GM23248 (cell line): ENCODE data around the gene HAO2. TPM values are rescaled to one million over a fixed set of nuclear protein-coding genes. Genes with fewer than 3 reads are reported as not detected.

Source experiments
- DNase-seq: peaks from one replicate; pipeline ENCODE4 v3.0.0-alpha.2; 2015
- H2AFZ ChIP-seq: fragments of 200-600 bp; sonication (generic); 2 replicates; pipeline ENCODE4 v1.6.1; 2016; ENCODE audit warnings: antibody characterized with exemption
- H3F3A ChIP-seq: fragments of 200-600 bp; sonication (generic); 2 replicates; pipeline ENCODE4 v1.6.1; 2016; ENCODE audit warnings: mild to moderate bottlenecking, antibody characterized with exemption, mixed run types; ENCODE audit not compliant: insufficient read depth
- H3K27ac ChIP-seq: fragments of 200-600 bp; sonication (generic); 2 replicates; pipeline ENCODE4 v1.5.1; 2016; ENCODE audit warnings: mild to moderate bottlenecking
- H3K27me3 ChIP-seq: fragments of 200-600 bp; sonication (generic); replicated peaks from 2 replicates; pipeline ENCODE4 v1.6.1; 2016; ENCODE audit warnings: mild to moderate bottlenecking; ENCODE audit not compliant: insufficient read depth
- H3K36me3 ChIP-seq: fragments of 200-600 bp; sonication (generic); 2 replicates; pipeline ENCODE4 v1.6.1; 2016; ENCODE audit warnings: low read depth, mild to moderate bottlenecking
- H3K4me1 ChIP-seq: fragments of 200-600 bp; sonication (generic); 2 replicates; pipeline ENCODE4 v1.6.1; 2016; ENCODE audit warnings: mild to moderate bottlenecking; ENCODE audit not compliant: insufficient read depth
- H3K4me2 ChIP-seq: fragments of 200-600 bp; sonication (generic); one replicate; pipeline ENCODE4 v1.6.1; 2016; ENCODE audit warnings: mild to moderate bottlenecking; ENCODE audit not compliant: unreplicated experiment
- H3K4me3 ChIP-seq: fragments of 200-600 bp; sonication (generic); 2 replicates; pipeline ENCODE4 v1.5.1; 2016; ENCODE audit warnings: mild to moderate bottlenecking
- H3K79me2 ChIP-seq: fragments of 200-600 bp; sonication (generic); 2 replicates; pipeline ENCODE4 v1.6.1; 2016; ENCODE audit warnings: mild to moderate bottlenecking; ENCODE audit not compliant: insufficient read depth
- H3K9ac ChIP-seq: fragments of 200-600 bp; sonication (generic); 2 replicates; pipeline ENCODE4 v1.6.1; 2016; ENCODE audit warnings: mild to moderate bottlenecking
- H3K9me2 ChIP-seq: fragments of 200-600 bp; sonication (generic); 2 replicates; pipeline ENCODE4 v1.6.1; 2016; ENCODE audit warnings: mixed run types, mild to moderate bottlenecking, moderate library complexity; ENCODE audit not compliant: insufficient read depth
- H3K9me3 ChIP-seq: fragments of 200-600 bp; sonication (generic); one replicate; pipeline ENCODE4 v1.6.1; 2017; ENCODE audit warnings: low read depth
- H4K20me1 ChIP-seq: fragments of 200-600 bp; sonication (generic); 2 replicates; pipeline ENCODE4 v1.6.0; 2016; ENCODE audit not compliant: insufficient read depth
- EZH2 ChIP-seq: fragments of 200-600 bp; sonication (generic); IDR thresholded peaks from 2 replicates; pipeline ENCODE4 v1.6.1; 2018; ENCODE audit warnings: antibody characterized with exemption, mild to moderate bottlenecking; ENCODE audit not compliant: insufficient read depth, poor library complexity, severe bottlenecking
- EZH2phosphoT487 ChIP-seq: fragments of 200-600 bp; sonication (generic); IDR thresholded peaks from 2 replicates; pipeline ENCODE4 v1.6.1; 2018; ENCODE audit warnings: antibody characterized with exemption, moderate library complexity, mild to moderate bottlenecking, low read depth; ENCODE audit not compliant: insufficient read depth
- WGBS, 2 experiments: methylation state at CpG; one replicate each; pipeline ENCODE4 v1.1.6; 2015 to 2017; ENCODE audit warnings: low lambda C conversion rate in 2 of 2, low coverage in 1 of 2; ENCODE audit errors: missing lambda C conversion rate in 2 of 2; 5-methylcytosine and 5-hydroxymethylcytosine counted together
- in situ Hi-C: fragments of 300-500 bp; cut with MboI; formaldehyde crosslinking; loops from 2 replicates; pipeline ENCODE4 v1.15.0; 2020
- polyA plus RNA-seq: library from polyadenylated mRNA; unstranded; fragments of >200 nt; fragmentation: Nextera tagmentation; extraction: Ambion mirVana; gene quantifications from 2 replicates; pipeline ENCODE4 v1.2.1, GENCODE V29; 2016
- small RNA-seq: library from RNA; depleted of rRNA; stranded (forward); fragments of <200 nt; gene quantifications from one replicate; pipeline ENCODE3, GENCODE V24; 2014; ENCODE audit warnings: low read depth, low replicate concordance
- total RNA-seq: library from RNA; depleted of rRNA; stranded (reverse); fragments of >200 nt; shearing (Covaris generic); gene quantifications from 2 replicates; pipeline ENCODE4 v1.2.3, GENCODE V29; 2014; rRNA removed

HAO2 gene
- total and polyA plus RNA-seq, 2 experiments from 2014 or later, result not detected

GRCh38 chr1:119440721-119441307, 72.2 kb downstream of the HAO2 start:
- Histone ChIP-seq H2AFZ (no peak overlapping the region), H3K9ac (no peak overlapping the region), H3K27me3 (peaks cover 45% of the 10 kb centered on the region), H3K36me3 (no peaks in the 10 kb centered on the region), H3K9me3 (no peaks in the 10 kb centered on the region), H3K27ac (no peak overlapping the region), H3K4me1 (no peaks in the 10 kb centered on the region), H3F3A (no peaks in the 10 kb centered on the region), H3K9me2 (no peaks in the 10 kb centered on the region), H3K4me2 (no peak overlapping the region), H3K4me3 (no peak overlapping the region), H4K20me1 (no peaks in the 10 kb centered on the region), H3K79me2 (no peaks in the 10 kb centered on the region)
- in situ Hi-C loops, result no loop called here
- no peak for TF ChIP-seq EZH2phosphoT487
- no peak for TF ChIP-seq EZH2
- WGBS, 2 experiments, result 52 to 61% methylated on average over 8 of the region's 8 CpGs
- DNase-seq, result no peak

- H3K4me2 ChIP-seq, result no peak overlapping the region
- H3K9me3 ChIP-seq, result no peaks in the 10 kb centered on the region
- H3K9ac ChIP-seq, result no peak overlapping the region
- in situ Hi-C loops, result no loop called here
- DNase-seq, result no peak
- H3K27ac ChIP-seq, result no peak overlapping the region
- no peaks in the 10 kb centered on the region for H3F3A ChIP-seq
- WGBS, 2 experiments, result 82 to 84% methylated on average over 6 of the region's 6 CpGs
- H3K79me2 ChIP-seq, result no peaks in the 10 kb centered on the region
- H3K27me3 ChIP-seq, result peaks cover 46% of the 10 kb centered on the region
- no peaks in the 10 kb centered on the region for H3K36me3 ChIP-seq
- H3K4me1 ChIP-seq, result no peaks in the 10 kb centered on the region
- H3K4me3 ChIP-seq, result no peak overlapping the region
- no peak overlapping the region for H2AFZ ChIP-seq
- H3K9me2 ChIP-seq, result no peaks in the 10 kb centered on the region
- H4K20me1 ChIP-seq, result no peaks in the 10 kb centered on the region
- TF ChIP-seq EZH2 (no peak), EZH2phosphoT487 (no peak)
Measured at GRCh38 chr1:119442756-119443155, 74.2 kb downstream of the HAO2 start.

Small RNAs within 50 kb of the gene (small RNA-seq; reads per million reads assigned to genes)
- 0.56 reads per million for gene RNU1-75P

Other genes with a start within 250 kb of the HAO2 start
- 13.0 and 13.8 TPM in 2 replicates for gene WARS2, start 228.1 kb upstream of the HAO2 start, total RNA-seq
- gene WARS2, start 228.1 kb upstream of the HAO2 start, polyA plus RNA-seq, result 7.9 and 9.6 TPM in 2 replicates
- gene HSD3B2, start 46.4 kb downstream of the HAO2 start, total RNA-seq, result not detected in 2 replicates
- not detected in 2 replicates for gene HSD3B2, start 46.4 kb downstream of the HAO2 start, polyA plus RNA-seq
- gene HSD3B1, start 138.4 kb downstream of the HAO2 start, total RNA-seq, result not detected in 2 replicates
- not detected in 2 replicates for gene HSD3B1, start 138.4 kb downstream of the HAO2 start, polyA plus RNA-seq